Measurements from ENCODE around the gene KCNAB1. TPM values are rescaled to one million over a fixed set of nuclear protein-coding genes. Genes with fewer than 3 reads are reported as not detected.

KCNAB1 gene
- total RNA-seq, 2 experiments from 2014 or later = not detected

GRCh38 chr3:156388497-156389448 lies 268.4 kb downstream of the KCNAB1 start:
- H3K4me3 ChIP-seq (ENCODE audit: low read depth, low read length, poor library complexity, severe bottlenecking) = no peak overlapping the region
- no peaks in the 10 kb centered on the region for H3K4me1 ChIP-seq (ENCODE audit: insufficient read depth, low read length, poor library complexity, severe bottlenecking)
- H3K79me2 ChIP-seq (ENCODE audit: insufficient read depth, low read depth, low read length) = no peaks in the 10 kb centered on the region
- DNase-seq (ENCODE audit: low spot score) = no peak
- no peaks in the 10 kb centered on the region for H3K36me3 ChIP-seq (ENCODE audit: insufficient read depth, low read length)
- no peak for TF ChIP-seq CTCF (conservative IDR thresholded peaks at IDR 0.05; ENCODE audit: low read length)
- TF ChIP-seq EZH2phosphoT487 (IDR thresholded peaks at IDR 0.05; ENCODE audit: borderline replicate concordance, low read depth, low read length) = no peak
- H4K20me1 ChIP-seq (ENCODE audit: insufficient read depth, low read length) = no peaks in the 10 kb centered on the region
- ChIA-PET POLR2A (interaction anchor here (1.1 to 1.4 kb wide), 2 partner anchors 12 to 46 kb away, joined by 3 read pairs; no protein-coding TSS in a partner anchor), CTCF (ENCODE audit: unreplicated experiment) (no interaction called here)
- H2AFZ ChIP-seq (ENCODE audit: low read length) = no peak overlapping the region
- H3K27ac ChIP-seq (ENCODE audit: low read depth, low read length, poor library complexity, severe bottlenecking) = no peak overlapping the region
- no peaks in the 10 kb centered on the region for H3K9me3 ChIP-seq (ENCODE audit: low read length)
- H3K4me2 ChIP-seq (ENCODE audit: low read length) = no peak overlapping the region
- no TSS peak for BruUV-seq (replicated peaks)
- H3K9me2 ChIP-seq (ENCODE audit: insufficient read depth, low read length) = no peaks in the 10 kb centered on the region
- intact Hi-C loops (cut with micrococcal nuclease; ENCODE audit: unreplicated experiment) = loop anchor here (5.0 kb wide), 1 partner anchor 119 kb away; no protein-coding TSS in a partner anchor

- TF ChIP-seq EZH2phosphoT487 (IDR thresholded peaks at IDR 0.05; ENCODE audit: borderline replicate concordance, low read depth, low read length) (no peak), CTCF (conservative IDR thresholded peaks at IDR 0.05; ENCODE audit: low read length) (no peak)
- Histone ChIP-seq H3K9me2 (ENCODE audit: insufficient read depth, low read length) (no peaks in the 10 kb centered on the region), H3K36me3 (ENCODE audit: insufficient read depth, low read length) (no peaks in the 10 kb centered on the region), H3K79me2 (ENCODE audit: insufficient read depth, low read depth, low read length) (no peaks in the 10 kb centered on the region), H3K27ac (ENCODE audit: low read depth, low read length, poor library complexity, severe bottlenecking) (no peak overlapping the region), H3K4me3 (ENCODE audit: low read depth, low read length, poor library complexity, severe bottlenecking) (no peak overlapping the region), H3K4me2 (ENCODE audit: low read length) (no peak overlapping the region), H3K9me3 (ENCODE audit: low read length) (no peaks in the 10 kb centered on the region), H2AFZ (ENCODE audit: low read length) (no peak overlapping the region), H3K4me1 (ENCODE audit: insufficient read depth, low read length, poor library complexity, severe bottlenecking) (no peaks in the 10 kb centered on the region), H4K20me1 (ENCODE audit: insufficient read depth, low read length) (no peaks in the 10 kb centered on the region)
- POLR2A ChIA-PET = interaction anchor here (1.4 kb wide), 1 partner anchor 11 kb away, joined by 3 read pairs; no protein-coding TSS in a partner anchor
- BruUV-seq (replicated peaks) = no TSS peak
- CTCF ChIA-PET (ENCODE audit: unreplicated experiment) = no interaction called here
- intact Hi-C loops (cut with micrococcal nuclease; ENCODE audit: unreplicated experiment) = loop anchor here (5.0 kb wide), 1 partner anchor 118 kb away; no protein-coding TSS in a partner anchor
- no peak for DNase-seq (ENCODE audit: low spot score)
These were observed 269.1 kb downstream of the KCNAB1 start for GRCh38 chr3:156389449-156389950.

Data from OCI-LY7 (cell line).